ENCODE data around the gene ATXN7L1. TPM values are rescaled to one million over a fixed set of nuclear protein-coding genes. Genes with fewer than 3 reads are reported as not detected.

ATXN7L1 gene
- total RNA-seq, 1 experiment from 2014 or later: 24.3 TPM

DNA sequence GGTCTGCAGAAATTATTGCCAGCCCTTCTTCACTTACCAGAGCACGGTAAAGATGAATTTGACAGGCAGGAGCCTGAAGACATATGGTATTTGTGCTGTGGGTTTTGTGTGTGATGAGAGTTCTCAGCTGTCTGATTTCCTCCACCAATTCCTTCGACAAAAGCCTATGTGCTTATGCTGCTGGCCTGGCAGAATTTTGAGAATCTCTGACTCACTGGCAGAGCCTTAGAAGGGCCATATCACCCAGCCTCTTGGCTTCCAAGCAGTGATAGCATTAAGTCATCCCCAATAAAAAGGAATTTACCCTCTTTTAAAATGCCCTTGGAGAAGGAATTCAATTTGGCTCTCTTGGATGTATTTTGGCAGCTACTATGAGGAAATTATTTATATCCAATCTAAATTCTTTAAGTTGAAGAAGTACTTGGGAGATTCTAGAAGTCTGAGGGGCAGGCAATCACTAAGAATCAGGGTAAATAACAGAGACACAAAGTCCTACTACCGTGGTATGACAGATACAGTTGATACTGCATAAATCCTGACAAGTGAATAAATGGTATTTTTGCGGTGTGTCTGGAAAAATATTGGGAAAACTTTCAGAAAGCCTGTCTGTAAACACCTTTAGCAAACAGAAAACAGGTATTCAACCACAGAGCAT lies 226.5 kb downstream of the ATXN7L1 start:
- H3K9me3 Mint-ChIP-seq: no peaks in the 10 kb centered on the region
- peaks cover 52 to 65% of the 10 kb centered on the region in 2 experiments for H3K4me1 Mint-ChIP-seq
- Histone ChIP-seq H3K23ac (ENCODE audit: insufficient read length, low read depth, low read length) (no peak overlapping the region), H4K5ac (ENCODE audit: insufficient read length, low read depth, low read length) (no peak overlapping the region), H3K14ac (ENCODE audit: insufficient read depth, low read length) (no peak overlapping the region), H4K20me1 (ENCODE audit: control insufficient read depth, insufficient read depth, insufficient read length) (no peaks in the 10 kb centered on the region), H4K8ac (replicated peaks; ENCODE audit: insufficient read length, low read depth, low read length) (no peak overlapping the region), H2AK5ac (ENCODE audit: insufficient read length, low read length) (no peak overlapping the region), H3K4ac (ENCODE audit: low read depth, low read length) (no peak overlapping the region), H3K23me2 (ENCODE audit: insufficient read length, low read depth, low read length, poor library complexity, severe bottlenecking) (no peaks in the 10 kb centered on the region), H3K56ac (ENCODE audit: insufficient read length, low read depth, low read length) (no peak overlapping the region), H2BK15ac (ENCODE audit: low read depth, low read length) (no peak overlapping the region), H2BK20ac (ENCODE audit: low read depth, low read length, poor library complexity, severe bottlenecking) (no peak overlapping the region), H2AFZ (ENCODE audit: low read length) (no peak overlapping the region), H3K79me2 (ENCODE audit: insufficient read depth, low read length) (no peaks in the 10 kb centered on the region), H3K9me3 (ENCODE audit: control insufficient read depth, low read depth, low read length) (no peaks in the 10 kb centered on the region), H3K79me1 (ENCODE audit: insufficient read depth, low read depth, low read length, poor library complexity, severe bottlenecking) (no peaks in the 10 kb centered on the region), H3K4me2 (ENCODE audit: insufficient read depth, insufficient read length, low read length) (no peak overlapping the region), H2BK12ac (ENCODE audit: insufficient read length, low read depth, low read length) (no peak overlapping the region), H2BK5ac (ENCODE audit: insufficient read length, low read length) (no peak overlapping the region), H4K91ac (ENCODE audit: insufficient read length, low read depth, low read length) (no peak overlapping the region), H3K27me3 (ENCODE audit: insufficient read depth, low read length) (no peaks in the 10 kb centered on the region), H3K9ac (ENCODE audit: extremely low read depth, insufficient read length, low read length) (no peak overlapping the region), H3K27ac (ENCODE audit: insufficient read length, low read depth, low read length) (no peak overlapping the region), H3K18ac (ENCODE audit: insufficient read length, low read depth, low read length) (no peak overlapping the region), H3T11ph (ENCODE audit: low read length) (no peak overlapping the region), H2BK120ac (ENCODE audit: low read depth, low read length, poor library complexity, severe bottlenecking) (no peak overlapping the region), H3K4me1 (ENCODE audit: insufficient read depth, low read length) (peaks cover 13% of the 10 kb centered on the region)
- H3K4me3 Mint-ChIP-seq: no peak overlapping the region
- peaks cover 0 to 7% (median 5%) of the 10 kb centered on the region in 3 experiments; a peak in 3 of 7 replicates for H3K36me3 Mint-ChIP-seq (ENCODE audit: insufficient read depth in 1 of 3, low read depth in 3 of 3)
- WGBS (ENCODE audit: extremely low coverage, insufficient read length, low lambda C conversion rate): no CpG with 5 or more reads among the region's 4 CpGs
- DNase-seq: no peak
- TF ChIP-seq, protein P1, sequence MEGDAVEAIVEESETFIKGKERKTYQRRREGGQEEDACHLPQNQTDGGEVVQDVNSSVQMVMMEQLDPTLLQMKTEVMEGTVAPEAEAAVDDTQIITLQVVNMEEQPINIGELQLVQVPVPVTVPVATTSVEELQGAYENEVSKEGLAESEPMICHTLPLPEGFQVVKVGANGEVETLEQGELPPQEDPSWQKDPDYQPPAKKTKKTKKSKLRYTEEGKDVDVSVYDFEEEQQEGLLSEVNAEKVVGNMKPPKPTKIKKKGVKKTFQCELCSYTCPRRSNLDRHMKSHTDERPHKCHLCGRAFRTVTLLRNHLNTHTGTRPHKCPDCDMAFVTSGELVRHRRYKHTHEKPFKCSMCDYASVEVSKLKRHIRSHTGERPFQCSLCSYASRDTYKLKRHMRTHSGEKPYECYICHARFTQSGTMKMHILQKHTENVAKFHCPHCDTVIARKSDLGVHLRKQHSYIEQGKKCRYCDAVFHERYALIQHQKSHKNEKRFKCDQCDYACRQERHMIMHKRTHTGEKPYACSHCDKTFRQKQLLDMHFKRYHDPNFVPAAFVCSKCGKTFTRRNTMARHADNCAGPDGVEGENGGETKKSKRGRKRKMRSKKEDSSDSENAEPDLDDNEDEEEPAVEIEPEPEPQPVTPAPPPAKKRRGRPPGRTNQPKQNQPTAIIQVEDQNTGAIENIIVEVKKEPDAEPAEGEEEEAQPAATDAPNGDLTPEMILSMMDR (conservative IDR thresholded peaks at IDR 0.05): no peak
- no peaks in the 10 kb centered on the region for H3K27me3 Mint-ChIP-seq (ENCODE audit: low read depth)
- peak overlapping the region in 1 of 3 experiments; percentile 3; a peak in 3 of 7 replicates for H3K27ac Mint-ChIP-seq
